Measurements from ENCODE around the gene ASB12. TPM values are rescaled to one million over a fixed set of nuclear protein-coding genes. Genes with fewer than 3 reads are reported as not detected.

Gene ASB12
- total and polyA plus RNA-seq, 2 of the 13 experiments (the other 11 are each of a cell fraction or from before 2014, with no cell fraction given), result 0.05 TPM; not detected in 1

DNA sequence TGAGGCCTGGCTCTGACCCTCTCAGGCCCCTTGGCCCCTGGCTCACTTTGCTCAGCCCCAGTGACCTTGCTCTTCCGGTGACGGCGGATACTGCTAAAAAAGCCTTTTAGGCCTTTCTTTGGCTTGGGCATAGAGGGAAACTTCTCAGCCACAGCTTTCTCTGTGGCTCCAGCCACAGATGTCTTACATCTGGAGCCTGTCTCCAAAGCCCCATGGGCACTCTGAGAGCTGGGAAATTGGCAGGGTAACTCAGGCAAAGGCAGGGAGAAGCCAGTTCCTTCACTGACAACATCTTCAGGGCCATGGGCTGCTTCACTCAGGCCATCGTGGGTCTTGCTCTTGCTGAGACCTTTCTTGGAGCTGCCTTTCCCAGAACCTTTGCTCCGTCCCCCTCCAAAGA is 37.7 kb downstream of the ASB12 start:
- ATAC-seq (no peak), DNase-seq (ENCODE audit: low spot score) (no peak), FAIRE-seq (no peak)
- Histone ChIP-seq H3K79me2 (ENCODE audit: insufficient read depth, low read length) (no peaks in the 10 kb centered on the region), H3K27ac (ENCODE audit: extremely low read length, insufficient read depth, low read length) (no peak overlapping the region), H3K4me2 (ENCODE audit: low read depth, low read length) (no peak overlapping the region), H3K36me3 (replicated peaks in 1 of 2; ENCODE audit: control insufficient read depth in 1 of 2, insufficient read depth in 2 of 2, low read length in 2 of 2) (peaks cover 1 to 3% of the 10 kb centered on the region in 2 experiments; a peak in 3 of 5 replicates), H3K9me3 (ENCODE audit: low read length) (no peaks in the 10 kb centered on the region), H3K4me1 (ENCODE audit: insufficient read depth, low read length) (peaks cover 12% of the 10 kb centered on the region), H4K20me1 (ENCODE audit: insufficient read depth, low read length) (no peaks in the 10 kb centered on the region), H2AFZ (ENCODE audit: low read length) (no peak overlapping the region), H3K4me3 (replicated peaks in 1 of 3; ENCODE audit: insufficient read depth in 1 of 3, low read depth in 2 of 3, low read length in 3 of 3) (no peak overlapping the region), H3K27me3 (ENCODE audit: control insufficient read depth in 1 of 2, insufficient read depth in 2 of 2, low read length in 2 of 2) (no peaks in the 10 kb centered on the region), H3K9ac (ENCODE audit: insufficient read depth, low read depth, low read length) (no peak overlapping the region)
- ChIA-PET CTCF (ENCODE audit: low intra/inter-chr PET ratio, low total read pairs) (no interaction called here), POLR2A (no interaction called here)
- WGBS (ENCODE audit: low lambda C conversion rate), result no CpG with 5 or more reads among the region's 5 CpGs
- in situ Hi-C loops (cut with HindIII; ENCODE audit: extremely low pct_ligation_motif_present, low pct_unique_long_range_greater_than_20kb), result no loop called here
- intact Hi-C loops (cut with micrococcal nuclease; ENCODE audit: unreplicated experiment), result no loop called here
- BruUV-seq (replicated peaks), result no TSS peak
- no peak for TF ChIP-seq ZNF644 (CRISPR knock-in tag; IDR thresholded peaks at IDR 0.05; ENCODE audit: low read depth)
- no peak for TF ChIP-seq ZNF530 (CRISPR knock-in tag; IDR thresholded peaks at IDR 0.05; ENCODE audit: low read depth)
- TF ChIP-seq, protein P1, sequence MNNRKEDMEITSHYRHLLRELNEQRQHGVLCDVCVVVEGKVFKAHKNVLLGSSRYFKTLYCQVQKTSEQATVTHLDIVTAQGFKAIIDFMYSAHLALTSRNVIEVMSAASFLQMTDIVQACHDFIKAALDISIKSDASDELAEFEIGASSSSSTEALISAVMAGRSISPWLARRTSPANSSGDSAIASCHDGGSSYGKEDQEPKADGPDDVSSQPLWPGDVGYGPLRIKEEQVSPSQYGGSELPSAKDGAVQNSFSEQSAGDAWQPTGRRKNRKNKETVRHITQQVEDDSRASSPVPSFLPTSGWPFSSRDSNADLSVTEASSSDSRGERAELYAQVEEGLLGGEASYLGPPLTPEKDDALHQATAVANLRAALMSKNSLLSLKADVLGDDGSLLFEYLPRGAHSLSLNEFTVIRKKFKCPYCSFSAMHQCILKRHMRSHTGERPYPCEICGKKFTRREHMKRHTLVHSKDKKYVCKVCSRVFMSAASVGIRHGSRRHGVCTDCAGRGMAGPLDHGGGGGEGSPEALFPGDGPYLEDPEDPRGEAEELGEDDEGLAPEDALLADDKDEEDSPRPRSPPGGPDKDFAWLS (CRISPR knock-in tag; IDR thresholded peaks at IDR 0.05; ENCODE audit: borderline replicate concordance), result no peak
- TF ChIP-seq CEBPG (CRISPR knock-in tag; IDR thresholded peaks at IDR 0.05), result no peak
- TF ChIP-seq SIX4 (CRISPR knock-in tag; IDR thresholded peaks at IDR 0.05), result no peak

DNA sequence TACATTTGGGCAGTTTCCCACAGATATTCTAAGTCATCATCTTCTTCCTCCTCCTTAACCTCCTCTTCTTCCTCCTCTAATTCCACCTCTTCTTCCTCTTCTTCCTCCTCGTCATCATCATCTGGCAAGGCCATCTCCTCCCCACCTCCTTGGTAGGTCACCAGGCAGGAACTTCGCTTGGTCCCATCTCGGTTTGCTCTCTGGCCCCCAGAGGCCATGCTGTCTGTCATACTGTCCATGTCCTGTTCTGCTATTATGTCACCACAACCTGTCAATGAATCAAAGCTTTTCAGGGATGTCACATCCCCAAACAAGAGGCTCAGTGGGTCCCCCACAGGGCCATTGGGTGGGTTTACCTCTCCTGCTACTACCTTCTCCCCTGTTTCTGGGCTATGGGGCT is 38.4 kb downstream of the ASB12 start:
- H3K27me3 ChIP-seq (ENCODE audit: control insufficient read depth in 1 of 2, insufficient read depth in 2 of 2, low read length in 2 of 2), result no peaks in the 10 kb centered on the region
- no peak overlapping the region for H2AFZ ChIP-seq (ENCODE audit: low read length)
- H3K9ac ChIP-seq (ENCODE audit: insufficient read depth, low read depth, low read length), result no peak overlapping the region
- CTCF ChIA-PET (ENCODE audit: low intra/inter-chr PET ratio, low total read pairs), result no interaction called here
- ATAC-seq, result no peak
- H3K27ac ChIP-seq (ENCODE audit: extremely low read length, insufficient read depth, low read length), result no peak overlapping the region
- DNase-seq (ENCODE audit: low spot score), result no peak
- no peaks in the 10 kb centered on the region for H3K9me3 ChIP-seq (ENCODE audit: low read length)
- POLR2A ChIA-PET, result no interaction called here
- peaks cover 1 to 3% of the 10 kb centered on the region in 2 experiments; a peak in 3 of 5 replicates for H3K36me3 ChIP-seq (replicated peaks in 1 of 2; ENCODE audit: control insufficient read depth in 1 of 2, insufficient read depth in 2 of 2, low read length in 2 of 2)
- no peaks in the 10 kb centered on the region for H4K20me1 ChIP-seq (ENCODE audit: insufficient read depth, low read length)
- no peak overlapping the region for H3K4me2 ChIP-seq (ENCODE audit: low read depth, low read length)
- H3K4me1 ChIP-seq (ENCODE audit: insufficient read depth, low read length), result peaks cover 12% of the 10 kb centered on the region
- in situ Hi-C loops (cut with HindIII; ENCODE audit: extremely low pct_ligation_motif_present, low pct_unique_long_range_greater_than_20kb), result no loop called here
- no TSS peak for BruUV-seq (replicated peaks)
- no peaks in the 10 kb centered on the region for H3K79me2 ChIP-seq (ENCODE audit: insufficient read depth, low read length)
- WGBS (ENCODE audit: low lambda C conversion rate), result 96% methylated on average over 3 of the region's 3 CpGs
- intact Hi-C loops (cut with micrococcal nuclease; ENCODE audit: unreplicated experiment), result no loop called here
- no peak for FAIRE-seq
- no peak overlapping the region for H3K4me3 ChIP-seq (replicated peaks in 1 of 3; ENCODE audit: insufficient read depth in 1 of 3, low read depth in 2 of 3, low read length in 3 of 3)
- TF ChIP-seq, protein P2, sequence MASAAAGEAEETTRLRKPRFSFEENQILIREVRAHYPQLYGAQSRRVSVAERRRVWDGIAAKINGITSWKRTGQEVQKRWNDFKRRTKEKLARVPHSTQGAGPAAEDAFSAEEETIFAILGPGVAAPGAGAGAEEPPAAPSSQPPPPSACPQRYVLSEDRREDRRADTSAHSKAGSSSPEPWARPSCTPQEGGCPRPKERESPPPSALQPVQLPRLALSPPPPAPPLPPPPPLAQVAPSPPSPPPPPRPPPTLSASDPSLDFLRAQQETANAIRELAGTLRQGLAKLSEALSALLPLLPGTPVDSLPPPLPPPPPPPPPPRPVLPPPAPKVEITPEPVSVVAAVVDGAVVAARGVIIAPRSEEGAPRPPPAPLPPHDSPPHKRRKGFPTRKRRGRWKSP (CRISPR knock-in tag; IDR thresholded peaks at IDR 0.05), result no peak
- TF ChIP-seq ZNF790 (CRISPR knock-in tag; IDR thresholded peaks at IDR 0.05; ENCODE audit: borderline replicate concordance), result no peak
- TF ChIP-seq EED (CRISPR knock-in tag; IDR thresholded peaks at IDR 0.05), result no peak
- TF ChIP-seq NFATC3 (CRISPR knock-in tag; IDR thresholded peaks at IDR 0.05), result no peak
- TF ChIP-seq, protein P3, sequence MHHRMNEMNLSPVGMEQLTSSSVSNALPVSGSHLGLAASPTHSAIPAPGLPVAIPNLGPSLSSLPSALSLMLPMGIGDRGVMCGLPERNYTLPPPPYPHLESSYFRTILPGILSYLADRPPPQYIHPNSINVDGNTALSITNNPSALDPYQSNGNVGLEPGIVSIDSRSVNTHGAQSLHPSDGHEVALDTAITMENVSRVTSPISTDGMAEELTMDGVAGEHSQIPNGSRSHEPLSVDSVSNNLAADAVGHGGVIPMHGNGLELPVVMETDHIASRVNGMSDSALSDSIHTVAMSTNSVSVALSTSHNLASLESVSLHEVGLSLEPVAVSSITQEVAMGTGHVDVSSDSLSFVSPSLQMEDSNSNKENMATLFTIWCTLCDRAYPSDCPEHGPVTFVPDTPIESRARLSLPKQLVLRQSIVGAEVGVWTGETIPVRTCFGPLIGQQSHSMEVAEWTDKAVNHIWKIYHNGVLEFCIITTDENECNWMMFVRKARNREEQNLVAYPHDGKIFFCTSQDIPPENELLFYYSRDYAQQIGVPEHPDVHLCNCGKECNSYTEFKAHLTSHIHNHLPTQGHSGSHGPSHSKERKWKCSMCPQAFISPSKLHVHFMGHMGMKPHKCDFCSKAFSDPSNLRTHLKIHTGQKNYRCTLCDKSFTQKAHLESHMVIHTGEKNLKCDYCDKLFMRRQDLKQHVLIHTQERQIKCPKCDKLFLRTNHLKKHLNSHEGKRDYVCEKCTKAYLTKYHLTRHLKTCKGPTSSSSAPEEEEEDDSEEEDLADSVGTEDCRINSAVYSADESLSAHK (CRISPR knock-in tag; IDR thresholded peaks at IDR 0.05; ENCODE audit: borderline replicate concordance), result no peak
- TF ChIP-seq, protein P4, sequence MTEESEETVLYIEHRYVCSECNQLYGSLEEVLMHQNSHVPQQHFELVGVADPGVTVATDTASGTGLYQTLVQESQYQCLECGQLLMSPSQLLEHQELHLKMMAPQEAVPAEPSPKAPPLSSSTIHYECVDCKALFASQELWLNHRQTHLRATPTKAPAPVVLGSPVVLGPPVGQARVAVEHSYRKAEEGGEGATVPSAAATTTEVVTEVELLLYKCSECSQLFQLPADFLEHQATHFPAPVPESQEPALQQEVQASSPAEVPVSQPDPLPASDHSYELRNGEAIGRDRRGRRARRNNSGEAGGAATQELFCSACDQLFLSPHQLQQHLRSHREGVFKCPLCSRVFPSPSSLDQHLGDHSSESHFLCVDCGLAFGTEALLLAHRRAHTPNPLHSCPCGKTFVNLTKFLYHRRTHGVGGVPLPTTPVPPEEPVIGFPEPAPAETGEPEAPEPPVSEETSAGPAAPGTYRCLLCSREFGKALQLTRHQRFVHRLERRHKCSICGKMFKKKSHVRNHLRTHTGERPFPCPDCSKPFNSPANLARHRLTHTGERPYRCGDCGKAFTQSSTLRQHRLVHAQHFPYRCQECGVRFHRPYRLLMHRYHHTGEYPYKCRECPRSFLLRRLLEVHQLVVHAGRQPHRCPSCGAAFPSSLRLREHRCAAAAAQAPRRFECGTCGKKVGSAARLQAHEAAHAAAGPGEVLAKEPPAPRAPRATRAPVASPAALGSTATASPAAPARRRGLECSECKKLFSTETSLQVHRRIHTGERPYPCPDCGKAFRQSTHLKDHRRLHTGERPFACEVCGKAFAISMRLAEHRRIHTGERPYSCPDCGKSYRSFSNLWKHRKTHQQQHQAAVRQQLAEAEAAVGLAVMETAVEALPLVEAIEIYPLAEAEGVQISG (CRISPR knock-in tag; IDR thresholded peaks at IDR 0.05), result no peak
